ENCODE data around the gene FES. TPM values are rescaled to one million over a fixed set of nuclear protein-coding genes. Genes with fewer than 3 reads are reported as not detected.
"Not testable (repeated sequence)": the region's sequence is repeated elsewhere in the genome, so short reads cannot be mapped to it uniquely, and the experiment has no call there.

FES gene
- total and polyA plus RNA-seq, 8 donors, result 3.9 to 26.5 (median 9.1) TPM

GRCh38 chr15:90916461-90916860, 32.2 kb downstream of the FES start:
- intact Hi-C loops (cut with DNase I), result no loop called here
- no peak for DNase-seq
- no peak for TF ChIP-seq CTCF (IDR thresholded peaks at IDR 0.05)
- peaks cover 8 to 98% (median 57%) of the 10 kb centered on the region in 3 donors for H3K36me3 ChIP-seq
- H3K4me3 ChIP-seq, result no peak overlapping the region
- no peaks in the 10 kb centered on the region for H3K4me1 ChIP-seq
- no peaks in the 10 kb centered on the region for H3K9me3 ChIP-seq
- no peak for ATAC-seq
- H3K27me3 ChIP-seq, result no peaks in the 10 kb centered on the region
- WGBS, 2 donors, result 89 to 93% methylated on average over 11 of the region's 11 CpGs
- no peak for FAIRE-seq
- H3K27ac ChIP-seq, result no peak overlapping the region

GRCh38 chr15:90917569-90917968, 33.3 kb downstream of the FES start:
- intact Hi-C loops (cut with DNase I), result no loop called here
- WGBS, 2 donors, result 92 to 97% methylated on average over 12 of the region's 12 CpGs
- Histone ChIP-seq H3K27ac (no peak overlapping the region), H3K9me3 (no peaks in the 10 kb centered on the region), H3K4me1 (no peaks in the 10 kb centered on the region), H3K4me3 (no peak overlapping the region), H3K36me3 (peaks cover 0 to 87% (median 46%) of the 10 kb centered on the region in 3 donors), H3K27me3 (no peaks in the 10 kb centered on the region)
- ATAC-seq (no peak), DNase-seq (no peak), FAIRE-seq (no peak)
- no peak for TF ChIP-seq CTCF (IDR thresholded peaks at IDR 0.05)

DNA sequence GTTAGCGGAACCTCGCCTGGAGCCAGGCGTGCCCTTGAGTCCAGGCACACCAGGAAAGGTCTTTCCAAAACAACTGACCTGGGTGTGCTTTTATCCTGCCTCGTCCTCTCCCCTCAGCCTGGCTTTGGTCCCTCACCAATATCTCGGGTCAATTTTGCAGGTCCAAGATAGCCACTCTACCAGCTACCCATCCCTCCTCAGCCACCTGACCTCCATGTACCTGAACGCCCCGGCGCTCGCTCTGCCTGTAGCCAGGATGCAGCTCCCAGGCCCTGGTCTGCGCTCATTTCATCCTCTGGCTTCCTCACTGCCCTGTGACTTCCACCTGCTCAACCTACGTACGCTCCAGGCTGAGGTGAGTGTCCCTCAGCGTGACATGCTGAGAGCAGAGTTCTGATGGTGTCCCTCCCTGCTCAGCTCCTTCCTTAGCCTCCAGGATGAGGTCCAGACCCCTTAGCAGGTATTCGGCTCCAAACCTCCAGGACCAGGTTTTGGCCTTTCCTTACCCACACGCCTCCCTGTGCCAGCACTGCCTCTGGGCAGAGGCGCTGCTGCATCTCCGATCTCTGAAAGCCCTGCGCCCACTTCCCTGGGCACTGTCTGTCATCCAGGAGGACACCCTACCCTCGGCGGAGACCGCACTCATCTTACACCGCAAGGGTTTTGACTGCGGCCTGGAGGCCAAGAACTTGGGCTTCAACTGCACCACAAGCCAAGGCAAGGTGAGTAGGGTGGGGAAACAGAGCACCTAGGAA, 33.9 kb downstream of the FES start:
- no peak for TF ChIP-seq CTCF (IDR thresholded peaks at IDR 0.05)
- Histone ChIP-seq H3K27me3 (no peaks in the 10 kb centered on the region), H3K4me3 (no peak overlapping the region), H3K4me1 (no peaks in the 10 kb centered on the region), H3K9me3 (no peaks in the 10 kb centered on the region), H3K27ac (no peak overlapping the region), H3K36me3 (peaks cover 0 to 81% (median 41%) of the 10 kb centered on the region in 3 donors)
- intact Hi-C loops (cut with DNase I), result no loop called here
- WGBS, 2 donors, result 91 to 94% methylated on average over 23 of the region's 23 CpGs
- no peak for FAIRE-seq
- DNase-seq, result no peak
- ATAC-seq, result no peak

- ATAC-seq (no peak), FAIRE-seq (no peak), DNase-seq (no peak)
- no peak overlapping the region for H3K27ac ChIP-seq
- H3K4me3 ChIP-seq, result no peak overlapping the region
- WGBS, 2 donors, result 83 to 86% methylated on average over 6 of the region's 6 CpGs
- H3K27me3 ChIP-seq, result no peaks in the 10 kb centered on the region
- intact Hi-C loops (cut with DNase I), result no loop called here
- H3K4me1 ChIP-seq, result no peaks in the 10 kb centered on the region
- H3K36me3 ChIP-seq, result peaks cover 0 to 74% (median 34%) of the 10 kb centered on the region in 3 donors
- TF ChIP-seq CTCF (IDR thresholded peaks at IDR 0.05), result no peak
- H3K9me3 ChIP-seq, result no peaks in the 10 kb centered on the region
These were observed 34.5 kb downstream of the FES start for GRCh38 chr15:90918835-90919234.

GRCh38 chr15:90921887-90922286, 37.6 kb downstream of the FES start:
- DNase-seq, result no peak
- no peak for ATAC-seq
- peaks cover 0 to 45% (median 22%) of the 10 kb centered on the region in 3 donors for H3K36me3 ChIP-seq
- 48 to 55% methylated on average over 4 of the region's 4 CpGs for WGBS, 2 donors
- H3K27me3 ChIP-seq, result no peaks in the 10 kb centered on the region
- no peak for FAIRE-seq
- H3K27ac ChIP-seq, result no peak overlapping the region
- no peak for TF ChIP-seq CTCF (IDR thresholded peaks at IDR 0.05)
- H3K4me3 ChIP-seq, result no peak overlapping the region
- H3K9me3 ChIP-seq, result no peaks in the 10 kb centered on the region
- intact Hi-C loops (cut with DNase I), result no loop called here
- H3K4me1 ChIP-seq, result no peaks in the 10 kb centered on the region

DNA sequence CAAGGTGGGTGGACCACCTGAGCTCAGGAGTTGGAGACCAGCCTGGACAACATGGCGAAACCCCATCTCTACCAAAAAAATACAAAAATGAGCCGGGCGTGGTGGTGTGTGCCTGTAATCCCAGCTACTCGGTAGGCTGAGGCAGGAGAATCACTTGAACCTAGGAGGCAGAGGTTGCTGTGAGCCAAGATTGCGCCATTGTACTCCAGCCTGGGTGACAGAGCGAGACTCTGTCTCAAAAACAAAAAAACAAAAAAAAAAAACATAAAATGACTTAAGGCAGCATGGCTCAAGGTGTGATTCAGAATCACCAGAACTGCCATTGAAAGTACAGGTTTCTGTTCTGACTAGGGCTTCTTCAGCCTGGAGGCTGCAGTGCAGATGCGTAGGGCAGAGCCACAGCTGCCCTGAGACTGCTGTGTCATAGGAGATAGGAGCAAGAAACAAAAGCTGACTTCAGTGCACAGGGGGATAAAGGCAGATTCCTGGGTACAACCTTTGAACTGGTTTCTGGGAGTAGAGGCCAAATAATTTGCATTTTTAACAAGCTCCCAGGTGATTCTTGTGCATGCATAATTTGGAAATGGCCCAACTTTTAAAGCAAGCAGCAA, 38.5 kb downstream of the FES start:
- 91 to 97% methylated on average over 7 of the region's 7 CpGs for WGBS, 2 donors
- H3K27ac ChIP-seq; H3K27me3 ChIP-seq; FAIRE-seq; H3K9me3 ChIP-seq; H3K4me1 ChIP-seq; H3K4me3 ChIP-seq; intact Hi-C loops (cut with DNase I): not testable (repeated sequence)
- DNase-seq, result peak in 1 of 6 donors; percentile 4
- peaks cover 0 to 36% (median 22%) of the 10 kb centered on the region in 3 donors for H3K36me3 ChIP-seq
- ATAC-seq, result peak in 1 of 4 donors; percentile 21
